Thyroid gland (tissue), 4 donors: ENCODE data around the gene NR2F1-AS1. TPM values are rescaled to one million over a fixed set of nuclear protein-coding genes. Genes with fewer than 3 reads are reported as not detected.
"Not testable (repeated sequence)": the region's sequence is repeated elsewhere in the genome, so short reads cannot be mapped to it uniquely, and the experiment has no call there.

Source experiments
- DNase-seq, 2 donors: peaks; one replicate each; pipeline ENCODE4 v3.0.0-alpha.2; 2019
- H3K27ac ChIP-seq, 3 donors: fragments of 200-600 bp; sonication (generic); 1 replicate in 2 of 3; 2 replicates in 1 of 3; pipeline ENCODE4 v1.5.1; 2016 to 2019; ENCODE audit warnings: mild to moderate bottlenecking in 1 of 3, moderate library complexity in 1 of 3
- H3K27me3 ChIP-seq: fragments of 200-600 bp; sonication (generic); one replicate; pipeline ENCODE4 v1.5.1; 2019
- H3K36me3 ChIP-seq, 2 donors: fragments of 200-600 bp; sonication (generic); one replicate each; pipeline ENCODE4 v1.5.1; 2016 to 2019
- H3K4me1 ChIP-seq, 2 donors: fragments of 200-600 bp; sonication (generic); one replicate each; pipeline ENCODE4 v1.5.1; 2017 to 2019
- H3K4me3 ChIP-seq, 3 donors: fragments of 200-600 bp; sonication (generic); replicated peaks in 1 of 3; 1 replicate in 2 of 3; 2 replicates in 1 of 3; pipeline ENCODE4 v1.5.1; 2016; ENCODE audit warnings: mild to moderate bottlenecking in 1 of 3
- H3K9me3 ChIP-seq: fragments of 200-600 bp; sonication (generic); one replicate; pipeline ENCODE4 v1.5.1; 2017
- POLR2A ChIP-seq, 2 donors: fragments of 450-650 bp; IDR thresholded peaks; one replicate each; pipeline ENCODE4 v1.6.1; 2017; ENCODE audit warnings: antibody characterized with exemption in 2 of 2, mild to moderate bottlenecking in 2 of 2, moderate library complexity in 1 of 2
- WGBS, 2 donors: methylation state at CpG; one replicate each; pipeline ENCODE4 v1.1.5; 2017; 5-methylcytosine and 5-hydroxymethylcytosine counted together
- intact Hi-C: fragments of 100-400 bp; cut with DNase I; formaldehyde crosslinking; loops from one replicate; pipeline ENCODE4 v1.15.1; 2023
- total RNA-seq, 4 donors: library from RNA; depleted of rRNA; stranded (reverse); fragments of >200 nt; gene quantifications; one replicate each; pipeline ENCODE4 v1.2.3, GENCODE V29; 2016
- TF ChIP-seq, protein P1 (sequence below), 6 experiments: fragments of 200-600 bp in 3 of 6; fragments of 450-650 bp in 3 of 6; sonication (generic) in 3 of 6; IDR thresholded peaks; one replicate each; pipeline ENCODE4 v1.5.1; 2016 to 2019; ENCODE audit warnings: antibody characterized with exemption in 6 of 6, mild to moderate bottlenecking in 2 of 6, inconsistent platforms in 1 of 6, moderate library complexity in 1 of 6

The NR2F1-AS1 gene
- total RNA-seq, 4 donors from 2014 or later, result 4.1 to 13.8 (median 10.1) TPM

GRCh38 chr5:93567424-93567823 is 13.6 kb downstream of the NR2F1-AS1 start:
- H3K27ac ChIP-seq, result no peak overlapping the region
- peaks cover 21% of the 10 kb centered on the region for H3K27me3 ChIP-seq
- TF ChIP-seq, protein P1, sequence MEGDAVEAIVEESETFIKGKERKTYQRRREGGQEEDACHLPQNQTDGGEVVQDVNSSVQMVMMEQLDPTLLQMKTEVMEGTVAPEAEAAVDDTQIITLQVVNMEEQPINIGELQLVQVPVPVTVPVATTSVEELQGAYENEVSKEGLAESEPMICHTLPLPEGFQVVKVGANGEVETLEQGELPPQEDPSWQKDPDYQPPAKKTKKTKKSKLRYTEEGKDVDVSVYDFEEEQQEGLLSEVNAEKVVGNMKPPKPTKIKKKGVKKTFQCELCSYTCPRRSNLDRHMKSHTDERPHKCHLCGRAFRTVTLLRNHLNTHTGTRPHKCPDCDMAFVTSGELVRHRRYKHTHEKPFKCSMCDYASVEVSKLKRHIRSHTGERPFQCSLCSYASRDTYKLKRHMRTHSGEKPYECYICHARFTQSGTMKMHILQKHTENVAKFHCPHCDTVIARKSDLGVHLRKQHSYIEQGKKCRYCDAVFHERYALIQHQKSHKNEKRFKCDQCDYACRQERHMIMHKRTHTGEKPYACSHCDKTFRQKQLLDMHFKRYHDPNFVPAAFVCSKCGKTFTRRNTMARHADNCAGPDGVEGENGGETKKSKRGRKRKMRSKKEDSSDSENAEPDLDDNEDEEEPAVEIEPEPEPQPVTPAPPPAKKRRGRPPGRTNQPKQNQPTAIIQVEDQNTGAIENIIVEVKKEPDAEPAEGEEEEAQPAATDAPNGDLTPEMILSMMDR (IDR thresholded peaks at IDR 0.05), result no peak
- no peak for TF ChIP-seq POLR2A (IDR thresholded peaks at IDR 0.05)
- no peak for DNase-seq
- no peak overlapping the region for H3K4me3 ChIP-seq
- no peaks in the 10 kb centered on the region for H3K9me3 ChIP-seq
- H3K4me1 ChIP-seq, result peaks cover 8 to 18% of the 10 kb centered on the region in 2 donors
- H3K36me3 ChIP-seq, result no peaks in the 10 kb centered on the region
- intact Hi-C loops, result no loop called here
- whole genome bisulfite sequencing, 2 donors, result 83 to 91% methylated on average over 1 of the region's 1 CpG

- Histone ChIP-seq H3K9me3 (no peaks in the 10 kb centered on the region), H3K36me3 (no peaks in the 10 kb centered on the region), H3K27me3 (peaks cover 11% of the 10 kb centered on the region), H3K27ac (no peak overlapping the region), H3K4me3 (no peak overlapping the region), H3K4me1 (peaks cover 3 to 8% of the 10 kb centered on the region in 2 donors)
- TF ChIP-seq, protein P1 (IDR thresholded peaks at IDR 0.05), result no peak
- no peak for TF ChIP-seq POLR2A (IDR thresholded peaks at IDR 0.05)
- no peak for DNase-seq
- intact Hi-C loops, result no loop called here
Measured at GRCh38 chr5:93566091-93566490, 14.9 kb downstream of the NR2F1-AS1 start.

- Histone ChIP-seq H3K27me3 (no peaks in the 10 kb centered on the region), H3K36me3 (no peaks in the 10 kb centered on the region), H3K4me1 (no peaks in the 10 kb centered on the region), H3K4me3 (no peak overlapping the region), H3K9me3 (no peaks in the 10 kb centered on the region), H3K27ac (no peak overlapping the region)
- intact Hi-C loops, result no loop called here
- TF ChIP-seq POLR2A (IDR thresholded peaks at IDR 0.05), result no peak
- TF ChIP-seq, protein P1 (IDR thresholded peaks at IDR 0.05), result no peak
- WGBS, 2 donors, result 99% methylated on average over 2 of the region's 2 CpGs
- no peak for DNase-seq
Measured at GRCh38 chr5:93557021-93557604, 23.9 kb downstream of the NR2F1-AS1 start.

GRCh38 chr5:93549594-93549993 is 31.4 kb downstream of the NR2F1-AS1 start:
- WGBS, 2 donors, result 97 to 98% methylated on average over 3 of the region's 3 CpGs
- H3K9me3 ChIP-seq, H3K4me1 ChIP-seq, H3K27me3 ChIP-seq, intact Hi-C loops, H3K36me3 ChIP-seq, H3K27ac ChIP-seq, H3K4me3 ChIP-seq, DNase-seq: not testable (repeated sequence)

GRCh38 chr5:93545872-93546271 is 35.1 kb downstream of the NR2F1-AS1 start:
- no peak overlapping the region for H3K27ac ChIP-seq
- H3K4me1 ChIP-seq, result no peaks in the 10 kb centered on the region
- H3K4me3 ChIP-seq, result no peak overlapping the region
- no peaks in the 10 kb centered on the region for H3K27me3 ChIP-seq
- intact Hi-C loops, result no loop called here
- TF ChIP-seq POLR2A (IDR thresholded peaks at IDR 0.05), result no peak
- TF ChIP-seq, protein P1 (IDR thresholded peaks at IDR 0.05), result no peak
- WGBS, 2 donors, result 88 to 92% methylated on average over 4 of the region's 4 CpGs
- no peaks in the 10 kb centered on the region for H3K9me3 ChIP-seq
- no peaks in the 10 kb centered on the region for H3K36me3 ChIP-seq
- no peak for DNase-seq
